PC-3 (cell line): ENCODE data around the gene GET3. TPM values are rescaled to one million over a fixed set of nuclear protein-coding genes. Genes with fewer than 3 reads are reported as not detected.

Experiments
- ATAC-seq: fragments of 200-7000 bp; cut with Tn5 transposase; 2 replicates; pipeline ENCODE4 v1.9.1; 2020; ENCODE audit warnings: mild to moderate bottlenecking, moderate library complexity
- BruUV-seq: library from RNA; stranded (reverse); fragments of 400-500 nt; replicated peaks from 2 replicates; lab custom pipeline; 2021; lab: Mats Ljungman, UMichigan
- CTCF ChIA-PET: fragments of 300-600 bp; sonication (Branson Sonifier 250); formaldehyde crosslinking; loops from one replicate; lab custom pipeline; 2022; ENCODE audit warnings: antibody characterized with exemption; lab: Charles Lee
- POLR2A ChIA-PET: fragments of 300-600 bp; sonication (Branson Sonifier 250); formaldehyde crosslinking; loops from one replicate; lab custom pipeline; 2022; ENCODE audit warnings: antibody characterized with exemption; ENCODE audit not compliant: unreplicated experiment; lab: Charles Lee
- DNase-seq: peaks from one replicate; pipeline ENCODE4 v3.0.0-alpha.2; 2015
- H2AFZ ChIP-seq: fragments of 300-600 bp; sonication (generic); 2 replicates; pipeline ENCODE4 v1.6.0; 2016; ENCODE audit warnings: antibody characterized with exemption, low read length
- H3F3A ChIP-seq: fragments of 300-600 bp; sonication (generic); one replicate; pipeline ENCODE4 v1.6.0; 2017; ENCODE audit warnings: antibody characterized with exemption, low read length, control low read depth, mild to moderate bottlenecking; ENCODE audit not compliant: unreplicated experiment
- H3K27ac ChIP-seq: fragments of 300-600 bp; sonication (generic); 2 replicates; pipeline ENCODE4 v1.5.1; 2016; ENCODE audit warnings: mild to moderate bottlenecking, low read length
- H3K27me3 ChIP-seq: fragments of 300-600 bp; sonication (generic); 2 replicates; pipeline ENCODE4 v1.6.1; 2016; ENCODE audit warnings: low read length, mixed read lengths
- H3K36me3 ChIP-seq: fragments of 300-600 bp; sonication (generic); 2 replicates; pipeline ENCODE4 v1.6.1; 2016; ENCODE audit warnings: low read depth, mixed run types, low read length, mixed read lengths
- H3K4me1 ChIP-seq: fragments of 300-600 bp; sonication (generic); 2 replicates; pipeline ENCODE4 v1.5.1; 2016; ENCODE audit warnings: low read length; ENCODE audit not compliant: insufficient read depth
- H3K4me2 ChIP-seq: fragments of 300-600 bp; sonication (generic); 2 replicates; pipeline ENCODE4 v1.6.0; 2016; ENCODE audit warnings: low read length
- H3K4me3 ChIP-seq: fragments of 300-600 bp; sonication (generic); 2 replicates; pipeline ENCODE4 v1.5.1; 2016; ENCODE audit warnings: mild to moderate bottlenecking, low read length, mixed read lengths
- H3K79me2 ChIP-seq: fragments of 300-600 bp; sonication (generic); 2 replicates; pipeline ENCODE4 v1.6.1; 2017; ENCODE audit warnings: low read length, mixed read lengths
- H3K9ac ChIP-seq: fragments of 300-600 bp; sonication (generic); 2 replicates; pipeline ENCODE4 v1.6.0; 2016; ENCODE audit warnings: mild to moderate bottlenecking, low read length
- H3K9me2 ChIP-seq: fragments of 300-600 bp; sonication (generic); replicated peaks from 2 replicates; pipeline ENCODE4 v1.6.1; 2016; ENCODE audit warnings: mixed run types, low read length, mixed read lengths
- H3K9me3 ChIP-seq: fragments of 300-600 bp; sonication (generic); 2 replicates; pipeline ENCODE4 v1.6.1; 2016; ENCODE audit warnings: low read length, mixed read lengths
- H4K20me1 ChIP-seq: fragments of 300-600 bp; sonication (generic); 2 replicates; pipeline ENCODE4 v1.6.1; 2016; ENCODE audit warnings: low read length, mixed read lengths
- EZH2 ChIP-seq: fragments of 300-600 bp; sonication (generic); IDR thresholded peaks from one replicate; pipeline ENCODE4 v1.6.1; 2017; ENCODE audit warnings: antibody characterized with exemption, mild to moderate bottlenecking, low read length; ENCODE audit not compliant: unreplicated experiment
- EZH2phosphoT487 ChIP-seq: fragments of 300-600 bp; sonication (generic); IDR thresholded peaks from 2 replicates; pipeline ENCODE4 v1.6.1; 2018; ENCODE audit warnings: mild to moderate bottlenecking, antibody characterized with exemption, low read length, borderline replicate concordance
- intact Hi-C: fragments of 100-400 bp; cut with micrococcal nuclease; formaldehyde crosslinking; loops from 2 replicates; pipeline ENCODE4 v1.9.0; 2023
- total RNA-seq: library from RNA; depleted of rRNA; stranded (reverse); fragments of >200 nt; gene quantifications from 2 replicates; pipeline ENCODE4 v1.2.3, GENCODE V29; 2014
- TF ChIP-seq, protein P1 (sequence below): fragments of 300-600 bp; sonication (generic); conservative IDR thresholded peaks from 2 replicates; pipeline ENCODE4 v1.5.1; 2017; ENCODE audit warnings: antibody characterized with exemption, low read depth, mild to moderate bottlenecking, low read length

GET3 gene
- total RNA-seq, 1 experiment from 2014 or later: 264 TPM

- H4K20me1 ChIP-seq: peaks cover 14% of the 10 kb centered on the region
- no peaks in the 10 kb centered on the region for H3K9me3 ChIP-seq
- intact Hi-C loops: no loop called here
- ATAC-seq: peak; percentile 6; the same call in 1 of the 2 replicates
- H3K9me2 ChIP-seq: no peaks in the 10 kb centered on the region
- DNase-seq: no peak
- no peaks in the 10 kb centered on the region for H3K27me3 ChIP-seq
- H3K4me3 ChIP-seq: no peak overlapping the region
- TF ChIP-seq EZH2 (no peak), EZH2phosphoT487 (no peak)
- TF ChIP-seq, protein P1, sequence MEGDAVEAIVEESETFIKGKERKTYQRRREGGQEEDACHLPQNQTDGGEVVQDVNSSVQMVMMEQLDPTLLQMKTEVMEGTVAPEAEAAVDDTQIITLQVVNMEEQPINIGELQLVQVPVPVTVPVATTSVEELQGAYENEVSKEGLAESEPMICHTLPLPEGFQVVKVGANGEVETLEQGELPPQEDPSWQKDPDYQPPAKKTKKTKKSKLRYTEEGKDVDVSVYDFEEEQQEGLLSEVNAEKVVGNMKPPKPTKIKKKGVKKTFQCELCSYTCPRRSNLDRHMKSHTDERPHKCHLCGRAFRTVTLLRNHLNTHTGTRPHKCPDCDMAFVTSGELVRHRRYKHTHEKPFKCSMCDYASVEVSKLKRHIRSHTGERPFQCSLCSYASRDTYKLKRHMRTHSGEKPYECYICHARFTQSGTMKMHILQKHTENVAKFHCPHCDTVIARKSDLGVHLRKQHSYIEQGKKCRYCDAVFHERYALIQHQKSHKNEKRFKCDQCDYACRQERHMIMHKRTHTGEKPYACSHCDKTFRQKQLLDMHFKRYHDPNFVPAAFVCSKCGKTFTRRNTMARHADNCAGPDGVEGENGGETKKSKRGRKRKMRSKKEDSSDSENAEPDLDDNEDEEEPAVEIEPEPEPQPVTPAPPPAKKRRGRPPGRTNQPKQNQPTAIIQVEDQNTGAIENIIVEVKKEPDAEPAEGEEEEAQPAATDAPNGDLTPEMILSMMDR: no peak
- ChIA-PET POLR2A (no interaction called here), CTCF (no interaction called here)
- H3K79me2 ChIP-seq: peaks cover 51% of the 10 kb centered on the region
- no peak overlapping the region for H3K27ac ChIP-seq
- no peak overlapping the region for H2AFZ ChIP-seq
- no TSS peak for BruUV-seq
- no peak overlapping the region for H3K4me2 ChIP-seq
- peaks cover 39% of the 10 kb centered on the region for H3K36me3 ChIP-seq
- peaks cover 10% of the 10 kb centered on the region for H3F3A ChIP-seq
- H3K4me1 ChIP-seq: peaks cover 21% of the 10 kb centered on the region
- H3K9ac ChIP-seq: no peak overlapping the region
These were observed 9.4 kb upstream of the GET3 start for GRCh38 chr19:12727745-12728433.

GRCh38 chr19:12730064-12730463, 7.2 kb upstream of the GET3 start:
- Histone ChIP-seq H4K20me1 (peaks cover 26% of the 10 kb centered on the region), H2AFZ (no peak overlapping the region), H3K4me2 (no peak overlapping the region), H3K27me3 (no peaks in the 10 kb centered on the region), H3K9me2 (no peaks in the 10 kb centered on the region), H3K4me1 (peaks cover 14% of the 10 kb centered on the region), H3K79me2 (peaks cover 53% of the 10 kb centered on the region), H3K4me3 (no peak overlapping the region), H3K9me3 (no peaks in the 10 kb centered on the region), H3K36me3 (peaks cover 39% of the 10 kb centered on the region), H3K9ac (no peak overlapping the region), H3F3A (peaks cover 10% of the 10 kb centered on the region), H3K27ac (no peak overlapping the region)
- BruUV-seq: no TSS peak
- TF ChIP-seq EZH2phosphoT487 (no peak), EZH2 (no peak)
- TF ChIP-seq, protein P1: no peak
- POLR2A ChIA-PET: no interaction called here
- ATAC-seq: no peak
- CTCF ChIA-PET: no interaction called here
- DNase-seq: no peak
- intact Hi-C loops: no loop called here

- Histone ChIP-seq H3K79me2 (peaks cover 53% of the 10 kb centered on the region), H3K27me3 (no peaks in the 10 kb centered on the region), H2AFZ (no peak overlapping the region), H3F3A (peaks cover 10% of the 10 kb centered on the region), H4K20me1 (peaks cover 26% of the 10 kb centered on the region), H3K4me1 (peaks cover 17% of the 10 kb centered on the region), H3K9ac (no peak overlapping the region), H3K27ac (no peak overlapping the region), H3K4me3 (no peak overlapping the region), H3K36me3 (peaks cover 39% of the 10 kb centered on the region), H3K9me2 (no peaks in the 10 kb centered on the region), H3K4me2 (no peak overlapping the region), H3K9me3 (no peaks in the 10 kb centered on the region)
- intact Hi-C loops: no loop called here
- ChIA-PET POLR2A (no interaction called here), CTCF (no interaction called here)
- no TSS peak for BruUV-seq
- no peak for ATAC-seq
- no peak for TF ChIP-seq EZH2phosphoT487
- DNase-seq: no peak
These were observed 6.0 kb upstream of the GET3 start for GRCh38 chr19:12731337-12731736.
